ENCODE results near the gene PLSCR1. TPM values are rescaled to one million over a fixed set of nuclear protein-coding genes. Genes with fewer than 3 reads are reported as not detected.

PLSCR1 gene
- total RNA-seq, 2 experiments from 2014 or later = 60.1 to 64.3 TPM

Other genes starting within 250 kb of the PLSCR1 start
- not detected for gene PLSCR2, start 75.0 kb downstream of the PLSCR1 start, total RNA-seq
- not detected for gene PLSCR5, start 60.7 kb upstream of the PLSCR1 start, total RNA-seq